GM20431 (cell line): ENCODE data around the gene FRAS1.
"Not testable (repeated sequence)": the region's sequence is repeated elsewhere in the genome, so short reads cannot be mapped to it uniquely, and the experiment has no call there.

Source experiments
- in situ Hi-C: fragments of 300-500 bp; cut with MseI, MboI; formaldehyde crosslinking; loops from one replicate; pipeline ENCODE4 v1.15.0; 2020; ENCODE audit warnings: low sequenced_read_pairs; ENCODE audit not compliant: unreplicated experiment

The FRAS1 gene

DNA sequence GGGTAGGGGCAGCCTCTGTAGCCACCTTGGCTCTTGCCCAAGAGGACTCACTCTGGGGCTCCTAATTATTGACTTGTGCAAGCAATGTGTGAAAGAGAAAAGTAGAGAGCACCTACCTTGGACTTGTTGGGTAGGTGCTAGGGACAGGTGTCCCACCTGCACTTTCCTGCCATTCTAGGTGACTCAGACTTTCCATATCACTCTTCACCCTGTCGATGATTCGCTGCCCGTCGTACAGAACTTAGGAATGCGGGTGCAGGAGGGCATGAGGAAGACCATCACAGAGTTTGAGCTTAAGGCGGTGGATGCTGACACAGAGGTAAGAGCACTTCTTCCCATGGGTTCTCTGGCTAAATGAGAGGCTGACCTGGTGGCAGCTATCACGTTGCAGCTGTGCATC lies 407.1 kb downstream of the FRAS1 start:
- in situ Hi-C loops, result no loop called here

DNA sequence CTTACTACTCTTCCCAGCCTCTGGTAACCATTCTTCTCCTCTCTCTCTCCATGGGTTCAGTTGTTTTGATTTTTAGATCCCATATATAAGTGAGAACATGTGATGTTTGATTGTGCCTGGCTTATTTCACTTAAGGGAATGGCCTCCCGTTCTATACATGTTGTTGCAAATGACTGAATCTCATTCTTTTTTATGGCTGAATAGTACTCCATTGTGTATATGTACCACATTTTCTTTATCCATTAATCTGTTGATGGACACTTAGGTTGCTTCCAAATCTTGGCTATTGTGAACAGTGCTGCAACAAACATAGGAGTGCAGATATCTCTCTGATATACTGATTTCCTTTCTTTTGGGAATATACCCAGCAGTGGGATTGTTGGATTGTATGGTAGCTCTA lies 410.1 kb downstream of the FRAS1 start:
- in situ Hi-C loops, result not testable (repeated sequence)

DNA sequence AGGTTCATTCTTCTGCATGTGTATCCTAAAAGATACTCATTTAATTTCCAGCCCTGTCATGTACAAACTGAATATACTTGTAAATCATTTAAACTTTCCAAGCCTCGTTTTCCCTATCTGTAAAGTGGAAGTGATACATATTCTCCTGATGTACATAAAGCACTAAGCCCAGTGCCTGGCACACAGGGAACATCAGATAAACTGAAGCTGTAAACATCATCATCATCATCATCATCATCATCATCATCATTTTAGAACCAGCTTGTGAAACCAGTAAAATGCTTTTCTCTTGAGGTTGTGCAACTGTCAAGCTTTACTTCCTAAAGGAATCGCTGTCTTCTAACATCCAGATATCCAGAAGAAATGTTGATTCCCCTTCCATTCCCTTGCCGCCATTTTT lies 411.1 kb downstream of the FRAS1 start:
- in situ Hi-C loops, result no loop called here

DNA sequence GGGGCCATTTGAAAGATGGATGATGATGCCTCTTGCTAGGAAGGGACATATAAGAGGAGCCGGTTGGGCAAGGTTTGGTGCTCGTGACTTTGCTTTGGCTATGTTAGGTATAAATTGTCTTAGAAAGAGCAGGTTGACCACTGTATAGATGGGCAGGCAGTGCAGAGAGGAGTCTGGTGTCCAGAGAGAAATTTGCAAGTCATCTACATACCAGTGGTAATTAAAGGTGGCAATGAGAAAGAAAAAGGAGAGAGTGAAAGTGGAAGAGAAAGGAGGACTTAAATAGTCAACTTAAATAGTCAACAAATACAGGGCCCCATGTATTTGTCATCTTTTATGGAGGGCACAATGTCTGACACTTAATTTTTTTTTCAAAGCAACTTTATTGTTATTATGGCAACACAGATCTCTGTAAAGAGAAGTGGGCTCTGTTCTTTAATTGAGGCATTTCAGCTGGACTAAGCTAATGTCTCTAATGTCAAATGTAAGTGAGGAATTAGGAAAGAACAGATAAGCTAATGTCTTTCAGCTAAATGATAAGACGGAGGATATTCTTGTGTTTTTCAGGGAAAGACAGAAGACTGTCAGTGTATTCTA lies 419.1 kb downstream of the FRAS1 start:
- in situ Hi-C loops, result no loop called here

DNA sequence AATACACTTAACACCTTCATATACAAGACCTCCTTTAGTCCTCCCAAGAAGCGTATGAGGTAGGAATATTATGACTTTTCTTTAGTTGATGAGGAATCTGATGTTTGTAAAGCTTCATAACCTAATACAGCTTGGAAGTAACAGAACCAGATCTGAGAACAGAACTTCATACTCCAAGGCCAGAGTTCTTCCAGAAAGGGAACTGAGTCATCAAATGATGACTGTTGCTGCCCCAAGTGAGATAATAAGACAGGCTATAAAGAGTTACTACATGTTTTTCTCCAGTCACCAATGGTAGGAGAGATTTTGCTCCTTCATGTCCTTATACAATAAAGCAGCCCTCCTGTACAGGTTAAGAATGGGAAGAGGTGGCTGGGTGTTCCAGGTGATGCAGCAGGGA lies 420.2 kb downstream of the FRAS1 start:
- in situ Hi-C loops, result no loop called here

DNA sequence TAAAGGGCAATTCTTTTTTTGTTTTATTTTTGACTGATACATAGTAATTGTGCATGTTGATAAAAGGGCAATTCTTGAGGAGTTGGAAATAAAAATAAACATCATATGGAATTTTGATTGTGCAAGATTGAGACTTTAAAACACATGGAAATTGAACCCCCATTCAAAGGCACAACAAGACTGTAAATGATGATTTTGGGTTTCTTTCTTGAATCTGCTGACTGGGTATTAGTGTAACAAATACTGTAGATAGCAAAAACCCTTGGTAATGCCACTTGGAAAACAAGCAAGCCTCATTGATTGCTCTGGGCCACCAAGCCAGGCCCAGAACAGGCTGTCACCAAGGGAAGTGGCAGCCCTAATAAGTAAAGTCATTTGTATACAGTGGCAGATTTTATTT lies 421.4 kb downstream of the FRAS1 start:
- in situ Hi-C loops, result no loop called here

DNA sequence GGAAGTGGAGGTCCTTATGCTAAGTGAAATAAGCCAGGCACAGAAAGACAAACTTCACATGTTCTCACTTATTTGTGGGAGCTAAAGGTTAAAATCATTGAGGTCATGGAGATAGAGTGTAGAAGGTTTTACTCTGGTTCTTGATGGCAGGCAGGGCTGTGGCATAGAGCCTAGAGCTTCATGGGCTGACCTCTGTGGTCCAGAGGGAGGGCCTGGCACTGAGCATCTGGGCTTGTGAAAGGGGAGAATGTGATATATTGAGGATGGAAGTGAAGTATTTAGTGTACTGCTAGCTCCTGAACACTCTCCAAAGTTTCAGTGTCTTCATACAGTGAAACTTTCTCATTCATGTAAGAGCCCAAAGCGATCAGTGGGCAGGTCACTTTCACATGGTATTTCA lies 423.2 kb downstream of the FRAS1 start:
- in situ Hi-C loops, result no loop called here

DNA sequence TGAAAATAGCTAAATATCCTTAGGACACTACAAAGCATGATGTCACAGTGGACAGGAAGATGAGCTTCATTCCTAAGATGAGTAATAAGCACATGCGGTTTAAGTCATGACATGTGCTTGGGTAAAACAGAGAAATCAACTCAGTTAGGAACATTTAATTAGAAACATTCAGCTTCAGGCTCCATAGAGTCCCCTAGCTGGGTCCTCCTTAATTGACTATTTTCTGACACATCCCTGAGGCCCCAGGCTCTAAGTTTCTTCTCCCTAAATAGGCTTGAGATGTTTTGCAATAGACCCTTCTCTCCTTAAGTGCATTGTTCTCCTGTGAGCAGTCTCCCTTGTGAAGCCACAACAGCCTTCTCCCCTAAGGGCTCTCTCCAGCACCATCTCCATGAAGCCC lies 424.1 kb downstream of the FRAS1 start:
- in situ Hi-C loops, result no loop called here

DNA sequence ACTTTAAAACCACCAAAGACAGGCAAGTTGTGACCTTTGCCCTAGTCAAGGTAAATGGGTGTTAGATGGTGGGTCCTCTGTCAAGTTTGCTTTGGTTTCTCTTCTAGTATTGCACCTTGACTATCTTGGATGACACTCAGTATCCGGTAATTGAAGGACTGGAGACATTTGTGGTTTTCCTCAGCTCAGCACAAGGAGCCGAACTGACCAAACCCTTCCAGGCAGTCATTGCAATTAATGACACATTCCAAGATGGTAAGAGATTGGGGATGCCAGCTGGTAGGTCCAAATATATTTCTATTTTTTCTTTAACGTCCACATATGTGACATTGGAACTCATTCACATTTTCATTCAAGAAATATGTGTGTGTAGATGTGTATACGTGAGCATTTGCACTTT lies 425.2 kb downstream of the FRAS1 start:
- in situ Hi-C loops, result no loop called here

DNA sequence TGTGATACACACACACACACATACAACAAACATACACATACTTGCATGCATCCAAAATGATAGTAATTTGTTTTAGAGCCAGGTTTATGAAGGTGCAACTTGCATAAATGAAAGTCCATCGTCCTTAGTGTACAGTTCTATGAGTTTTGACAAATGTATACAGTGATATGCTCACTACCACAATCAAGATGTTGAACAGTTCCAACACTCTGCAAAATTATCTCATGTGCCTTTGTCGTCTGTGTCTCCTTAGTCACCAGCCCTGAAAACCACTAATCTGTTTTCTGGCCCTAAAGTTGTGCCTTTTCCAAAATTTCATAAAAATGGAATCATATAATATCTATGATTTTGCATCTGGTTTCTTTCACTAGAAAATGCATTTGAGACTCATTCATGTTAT lies 426.7 kb downstream of the FRAS1 start:
- in situ Hi-C loops, result no loop called here

DNA sequence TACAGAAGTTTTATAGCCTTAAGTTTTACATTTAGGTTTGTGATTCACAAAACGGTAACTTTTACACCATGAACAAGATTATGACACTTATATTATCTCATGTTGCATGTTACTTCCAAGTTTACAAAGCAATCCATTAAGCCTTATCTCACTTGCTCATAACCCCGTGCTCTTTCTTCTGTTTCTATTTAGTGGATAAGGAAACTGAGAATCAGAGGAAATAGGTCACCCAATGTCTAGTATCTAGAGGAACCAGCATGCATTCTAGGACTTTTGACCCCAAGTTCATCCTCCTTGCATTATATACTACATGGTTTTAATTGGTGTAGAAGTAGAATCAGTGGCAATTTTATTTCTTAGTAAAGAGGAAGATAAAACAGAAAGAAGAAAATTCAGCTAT lies 427.5 kb downstream of the FRAS1 start:
- in situ Hi-C loops, result no loop called here

DNA sequence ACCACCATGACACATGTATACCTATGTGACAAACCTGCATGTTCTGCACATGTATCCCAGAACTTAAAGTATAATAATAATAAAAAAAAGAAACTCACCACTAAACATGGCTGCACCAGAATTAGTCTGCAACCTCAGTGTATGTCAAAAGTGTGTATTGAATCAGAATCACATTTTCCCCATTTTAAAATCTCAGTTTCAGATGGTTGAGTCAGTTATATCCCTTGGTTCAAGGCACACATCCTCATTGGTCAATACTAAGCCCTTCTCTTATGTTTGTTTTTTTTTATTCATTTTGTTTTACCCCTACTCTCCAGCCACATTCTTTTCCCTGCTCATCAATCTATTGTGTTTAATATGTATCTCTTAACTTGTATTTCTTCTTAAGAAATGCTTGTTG lies 436.6 kb downstream of the FRAS1 start:
- in situ Hi-C loops, result no loop called here

DNA sequence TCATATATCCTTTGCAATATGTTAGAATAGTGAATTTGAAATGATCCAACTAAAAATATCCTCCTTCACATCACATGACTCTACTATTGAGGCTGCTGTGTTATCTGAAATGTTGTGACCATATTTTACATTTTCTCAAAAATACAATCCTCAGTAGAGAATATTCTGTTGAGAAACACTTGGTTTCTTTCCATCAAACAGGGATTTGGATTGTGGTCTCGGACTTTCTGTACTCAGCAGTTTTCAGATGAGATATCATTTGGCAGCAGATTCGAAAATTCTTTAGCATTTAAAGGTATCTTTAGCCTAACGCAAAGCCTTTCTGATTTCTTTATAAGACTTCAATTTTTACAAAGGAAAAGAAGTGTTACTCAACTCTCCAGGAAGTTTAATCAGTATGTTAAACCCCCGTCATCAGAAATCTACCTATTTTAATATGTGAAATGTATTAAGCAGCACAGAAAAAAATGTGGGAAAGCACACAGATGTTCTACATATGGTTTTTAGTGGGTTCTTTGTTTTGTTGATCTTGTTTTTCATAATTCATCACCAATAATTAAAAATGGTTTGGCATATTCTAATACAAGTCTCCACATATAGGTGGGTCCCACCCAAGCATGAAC lies 439.0 kb downstream of the FRAS1 start:
- in situ Hi-C loops, result no loop called here

DNA sequence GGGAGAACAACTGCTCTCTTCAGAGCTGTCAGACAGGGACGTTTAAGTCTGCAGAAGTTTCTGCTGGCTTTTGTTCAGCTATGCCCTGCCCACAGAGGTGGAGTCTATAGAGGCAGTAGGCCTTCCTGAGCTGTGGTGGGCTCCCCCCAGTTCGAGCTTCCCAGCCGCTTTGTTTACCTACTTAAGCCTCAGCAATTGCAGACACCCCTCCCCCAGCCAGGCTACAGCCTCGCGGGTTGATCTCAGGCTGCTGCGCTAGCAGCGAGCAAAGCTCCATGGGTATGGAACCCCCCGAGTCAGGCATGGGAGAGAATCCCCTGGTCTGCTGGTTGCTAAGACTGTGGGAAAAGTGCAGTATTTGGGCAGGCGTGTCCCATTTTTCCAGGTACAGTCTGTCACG lies 449.1 kb downstream of the FRAS1 start:
- in situ Hi-C loops, result not testable (repeated sequence)

DNA sequence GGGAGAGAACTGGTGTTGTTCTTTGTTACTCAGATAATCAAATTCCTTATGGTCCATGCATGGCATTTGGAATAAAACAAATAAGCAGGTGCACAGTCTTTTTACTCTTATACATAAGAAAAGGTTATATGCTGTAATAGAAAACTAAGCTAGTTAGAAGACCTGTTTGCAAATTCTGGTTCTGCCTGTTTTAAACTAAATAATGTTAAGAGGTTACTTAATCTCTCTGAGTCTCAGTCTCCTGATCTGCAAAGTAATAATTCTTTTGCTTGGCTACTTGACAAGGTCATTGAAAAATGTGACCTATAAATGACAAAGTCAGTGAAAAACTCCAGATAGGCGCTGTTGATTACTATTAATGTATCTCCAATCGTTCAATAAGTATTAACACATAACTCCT lies 451.9 kb downstream of the FRAS1 start:
- in situ Hi-C loops, result no loop called here

DNA sequence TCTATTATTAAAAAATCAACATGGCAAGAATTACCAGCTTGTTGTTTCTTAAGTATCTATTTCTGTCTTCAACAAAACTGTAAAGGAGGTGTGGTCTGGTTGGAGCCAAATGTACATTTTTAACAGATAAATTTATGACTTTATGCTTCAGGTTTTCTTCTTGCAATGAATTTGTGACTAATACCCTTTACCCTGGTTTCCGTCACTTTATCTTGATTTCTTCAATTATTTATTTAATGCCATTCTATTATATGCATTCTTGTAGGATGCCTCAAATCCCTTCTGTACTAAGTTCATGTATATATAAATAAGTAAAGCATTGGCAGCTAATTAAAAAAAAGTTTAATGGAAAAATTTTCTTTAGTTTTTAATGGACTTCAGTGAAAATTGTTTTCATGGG lies 453.0 kb downstream of the FRAS1 start:
- in situ Hi-C loops, result no loop called here

DNA sequence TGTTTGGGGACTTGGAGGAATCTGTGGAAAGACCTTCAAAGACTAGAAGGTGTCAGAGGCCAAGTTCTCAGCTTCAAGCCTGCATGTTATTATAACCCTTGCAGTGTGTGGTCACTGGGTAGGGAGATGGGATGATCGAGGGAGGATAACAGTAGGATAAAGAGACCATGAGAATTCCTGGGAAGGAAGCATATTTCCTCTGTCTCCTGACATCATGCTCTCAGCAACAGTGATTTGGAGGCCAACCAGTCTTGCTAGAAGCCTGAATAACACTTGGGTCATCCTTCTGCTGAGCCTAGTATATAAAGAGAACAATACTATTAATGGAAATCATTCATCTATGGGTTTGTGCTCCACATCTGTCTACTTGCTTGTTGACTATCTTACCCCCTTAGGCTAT lies 453.6 kb downstream of the FRAS1 start:
- in situ Hi-C loops, result no loop called here

DNA sequence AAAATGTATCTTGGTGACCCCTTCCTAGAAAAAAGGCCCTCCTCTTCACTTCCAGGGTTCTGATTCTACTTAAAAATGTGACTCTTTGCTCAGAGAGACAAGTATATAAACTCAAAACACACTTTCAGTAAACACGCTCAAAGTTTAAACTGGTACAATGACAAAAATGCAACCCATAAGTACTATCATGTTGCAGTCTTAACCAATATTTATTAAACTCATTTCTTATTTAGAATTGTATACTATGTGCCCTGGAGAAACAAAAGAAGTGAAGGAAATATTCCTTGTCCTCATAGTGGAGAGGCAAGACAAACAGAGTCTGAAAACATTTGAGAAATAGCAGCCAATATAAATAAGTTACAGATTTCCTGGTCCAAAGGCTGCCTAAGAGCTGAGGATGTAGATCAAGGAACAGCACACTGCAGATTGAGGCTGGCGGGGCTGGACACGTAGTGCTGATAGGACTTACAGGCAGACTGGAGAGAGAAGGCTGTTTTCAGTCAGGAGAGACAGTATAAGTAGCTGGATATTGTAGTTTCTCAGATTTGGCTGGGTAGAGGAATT lies 455.3 kb downstream of the FRAS1 start:
- in situ Hi-C loops, result no loop called here

DNA sequence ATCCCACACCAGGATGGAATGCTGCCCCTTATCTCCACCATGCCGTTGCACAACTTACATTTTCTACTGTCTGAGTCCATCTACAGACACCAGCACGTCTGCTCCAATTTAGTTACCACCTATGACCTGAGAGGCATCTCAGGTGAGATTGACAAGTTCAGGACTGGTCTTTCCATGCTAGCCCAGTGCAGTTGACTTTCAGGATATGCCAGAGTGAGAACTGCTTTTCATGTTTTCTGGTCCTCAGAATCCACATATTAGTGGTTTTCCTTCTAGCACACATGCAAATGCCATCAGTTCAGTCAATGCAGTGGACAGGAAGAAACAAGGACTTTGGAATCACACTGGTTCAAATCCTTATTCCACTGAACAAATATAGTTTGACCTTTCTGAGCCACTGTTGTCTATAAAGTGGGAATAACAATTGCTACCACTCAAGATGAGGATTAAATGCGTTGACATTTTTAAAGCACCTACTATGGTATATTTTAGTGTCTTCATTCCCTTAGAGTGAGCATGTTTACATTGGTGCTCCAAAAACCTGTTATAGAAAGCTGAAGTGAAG lies 456.4 kb downstream of the FRAS1 start:
- in situ Hi-C loops, result no loop called here

DNA sequence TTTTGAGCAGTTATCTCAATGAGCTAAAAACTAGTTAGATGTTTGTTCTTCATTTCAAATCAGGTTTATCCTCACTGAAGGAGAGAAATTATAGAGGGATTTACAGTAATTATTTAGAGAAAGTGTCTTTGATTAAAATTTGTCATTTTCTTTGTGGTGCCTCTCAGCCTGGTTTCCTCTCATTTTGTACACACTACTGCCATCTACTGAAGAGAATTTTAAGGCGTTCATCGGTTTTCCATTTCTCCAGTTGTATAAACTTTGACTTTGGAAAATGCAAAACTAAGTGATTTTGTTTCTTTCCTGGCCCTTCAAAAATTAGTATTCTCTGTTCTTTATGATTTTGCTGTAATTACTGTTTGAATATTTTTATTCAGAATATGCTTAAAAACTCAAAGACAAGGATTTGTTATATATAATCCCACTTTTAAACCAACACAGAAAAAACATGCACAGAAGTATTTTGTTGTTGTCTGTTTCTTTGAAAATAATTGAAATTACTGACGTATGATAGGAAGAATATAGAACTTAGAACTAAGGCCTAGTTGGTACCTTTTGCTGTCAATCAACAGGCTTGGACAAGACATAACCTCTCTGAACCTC lies 460.0 kb downstream of the FRAS1 start:
- in situ Hi-C loops, result no loop called here

DNA sequence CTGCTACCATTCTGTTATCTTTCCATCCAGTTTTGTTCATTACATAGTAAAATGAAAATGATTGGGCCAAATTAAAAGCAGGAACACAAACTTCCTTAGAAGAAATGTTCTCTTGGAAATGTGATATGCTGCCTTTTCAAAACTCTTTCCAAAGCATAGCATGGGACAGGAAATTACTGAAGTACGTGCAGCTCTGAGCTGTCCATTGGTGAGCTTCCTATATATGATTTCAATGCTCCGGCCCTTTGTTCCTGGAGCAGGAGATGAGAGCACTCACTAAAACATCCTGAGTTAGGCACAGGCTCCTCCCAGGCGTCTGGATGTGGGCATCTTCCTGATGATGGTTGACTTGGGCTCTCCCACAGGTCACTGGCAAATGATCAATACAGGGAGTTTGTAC lies 461.4 kb downstream of the FRAS1 start:
- in situ Hi-C loops, result no loop called here
